Psoas muscle (tissue), 8 donors: ENCODE results near the gene DGKB. TPM values are rescaled to one million over a fixed set of nuclear protein-coding genes. Genes with fewer than 3 reads are reported as not detected.

Source experiments
- ATAC-seq, 4 donors: fragments of 200-7000 bp; cut with Tn5 transposase; one replicate each; pipeline ENCODE4 v1.9.1; 2020; ENCODE audit warnings: moderate library complexity in 3 of 4, mild to moderate bottlenecking in 2 of 4
- DNase-seq, 2 donors: peaks; one replicate each; pipeline ENCODE4 v3.0.0-alpha.2; 2020
- H3K27ac ChIP-seq: fragments of 200-600 bp; one replicate; pipeline ENCODE4 v1.8.0; 2022
- H3K27me3 ChIP-seq, 3 donors: fragments of 200-600 bp in 1 of 3; one replicate each; pipeline versions ENCODE4 v1.6.1 to v1.8.0; 2013 to 2022; ENCODE audit warnings: low read length in 2 of 3, mild to moderate bottlenecking in 2 of 3, moderate library complexity in 1 of 3; ENCODE audit not compliant: insufficient read depth in 3 of 3
- H3K36me3 ChIP-seq, 2 donors: fragments of 200-600 bp in 1 of 2; one replicate each; pipeline versions ENCODE4 v1.6.1 to v1.8.0; 2013 to 2022; ENCODE audit warnings: low read depth in 1 of 2, mild to moderate bottlenecking in 1 of 2, moderate library complexity in 1 of 2; ENCODE audit not compliant: insufficient read depth in 1 of 2
- H3K4me1 ChIP-seq: fragments of 200-600 bp; one replicate; pipeline ENCODE4 v1.8.0; 2022
- H3K4me3 ChIP-seq: fragments of 200-600 bp; one replicate; pipeline ENCODE4 v1.8.0; 2022; ENCODE audit warnings: mild to moderate bottlenecking
- H3K9me3 ChIP-seq: fragments of 200-600 bp; one replicate; pipeline ENCODE4 v1.8.0; 2022
- WGBS, 3 donors: extraction: QIAGEN DNeasy Blood & Tissue Kit; methylation state at CpG; one replicate each; pipeline versions ENCODE4 v1.1.6 to v1.1.7; 2013; 5-methylcytosine and 5-hydroxymethylcytosine counted together
- intact Hi-C, 2 donors: fragments of 100-400 bp; cut with DNase I; formaldehyde crosslinking; loops; one replicate each; pipeline versions ENCODE4 v1.11.0 to v1.14.2; 2022
- polyA plus RNA-seq, 3 donors: library from polyadenylated mRNA; stranded (reverse); fragments of 200-250 nt; gene quantifications; one replicate each; pipeline ENCODE4 v1.2.3, GENCODE V29; 2013
- total RNA-seq, 4 donors: library from RNA; stranded (reverse); fragmentation: NEBNext Ultra II Directional in 2 of 4; extraction: Animal tissue kit (Norgen Biotek cat#: 25700) in 2 of 4; gene quantifications; one replicate each; pipeline versions ENCODE4 v1.2.1 to v1.2.4, GENCODE V29; 2021 to 2023
- TF ChIP-seq, protein P1 (sequence below): fragments of 200-600 bp; IDR thresholded peaks from one replicate; pipeline ENCODE4 v1.8.0; 2022; ENCODE audit warnings: antibody characterized with exemption
- donor health status: healthy with polysubstance abuse.
- donor health status: DM: no; HTN: no; CAD: no; lungs with moderate emphysema.
- donor health status: Bipolar disorder and iron deficiency.
- donor health status: healthy.
- donor health status: DM: yes; HTN: yes; CAD: no.
- donor health status: DM: no; HTN: no; CAD: no.
- donor health status: DM: no; HTN: no; CAD: no.
- donor health status: DM: yes; HTN: yes; CAD: no.

DGKB gene
- total and polyA plus RNA-seq, 7 donors = 0.01 to 0.26 (median 0.04) TPM; not detected in 2

- ATAC-seq = no peak
- TF ChIP-seq, protein P1, sequence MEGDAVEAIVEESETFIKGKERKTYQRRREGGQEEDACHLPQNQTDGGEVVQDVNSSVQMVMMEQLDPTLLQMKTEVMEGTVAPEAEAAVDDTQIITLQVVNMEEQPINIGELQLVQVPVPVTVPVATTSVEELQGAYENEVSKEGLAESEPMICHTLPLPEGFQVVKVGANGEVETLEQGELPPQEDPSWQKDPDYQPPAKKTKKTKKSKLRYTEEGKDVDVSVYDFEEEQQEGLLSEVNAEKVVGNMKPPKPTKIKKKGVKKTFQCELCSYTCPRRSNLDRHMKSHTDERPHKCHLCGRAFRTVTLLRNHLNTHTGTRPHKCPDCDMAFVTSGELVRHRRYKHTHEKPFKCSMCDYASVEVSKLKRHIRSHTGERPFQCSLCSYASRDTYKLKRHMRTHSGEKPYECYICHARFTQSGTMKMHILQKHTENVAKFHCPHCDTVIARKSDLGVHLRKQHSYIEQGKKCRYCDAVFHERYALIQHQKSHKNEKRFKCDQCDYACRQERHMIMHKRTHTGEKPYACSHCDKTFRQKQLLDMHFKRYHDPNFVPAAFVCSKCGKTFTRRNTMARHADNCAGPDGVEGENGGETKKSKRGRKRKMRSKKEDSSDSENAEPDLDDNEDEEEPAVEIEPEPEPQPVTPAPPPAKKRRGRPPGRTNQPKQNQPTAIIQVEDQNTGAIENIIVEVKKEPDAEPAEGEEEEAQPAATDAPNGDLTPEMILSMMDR = no peak
- no peak for DNase-seq
- Histone ChIP-seq H3K27ac (no peak overlapping the region), H3K9me3 (no peaks in the 10 kb centered on the region), H3K4me1 (no peaks in the 10 kb centered on the region), H3K4me3 (no peak overlapping the region), H3K36me3 (no peaks in the 10 kb centered on the region), H3K27me3 (no peaks in the 10 kb centered on the region)
- WGBS, 3 donors = 65 to 74% (median 68%) methylated on average over 3 of the region's 3 CpGs
- intact Hi-C loops = no loop called here
Observed at GRCh38 chr7:14934839-14935238, 32.3 kb upstream of the DGKB start.

DNA sequence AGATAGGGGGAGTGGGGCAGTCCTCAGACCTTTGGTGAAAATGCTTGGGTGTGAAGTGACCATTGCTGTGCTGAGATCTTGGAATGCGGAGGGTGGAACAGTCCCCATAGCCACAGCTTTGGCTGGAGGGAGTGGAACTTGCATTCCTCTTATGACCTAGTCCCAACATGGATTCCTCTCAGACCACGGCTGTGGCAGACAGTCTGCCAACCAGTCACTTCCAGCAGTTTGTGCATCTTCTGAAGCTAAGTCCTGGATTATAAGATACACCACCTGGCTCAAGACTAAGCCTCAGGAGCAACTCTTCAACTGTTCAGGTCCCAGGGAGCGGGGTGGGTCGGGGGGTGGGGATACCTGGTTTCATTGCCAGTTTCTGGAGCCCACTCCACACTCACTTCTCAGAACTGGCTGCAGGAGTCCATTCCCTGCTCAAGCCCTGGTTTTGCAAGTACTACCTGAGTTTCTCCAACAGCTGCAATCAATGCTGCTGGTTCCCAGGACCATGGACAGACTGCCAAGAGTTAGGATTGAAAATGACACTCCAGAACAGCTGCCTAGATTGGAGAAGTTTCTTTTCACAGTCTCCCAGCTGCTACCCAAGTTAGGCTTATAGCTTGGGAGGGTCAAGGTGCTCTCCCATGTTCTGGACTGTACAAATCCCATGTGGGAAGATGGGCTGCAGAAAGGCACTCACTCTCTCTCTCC is 29.1 kb upstream of the DGKB start:
- DNase-seq = no peak
- 76 to 83% (median 78%) methylated on average over 4 of the region's 4 CpGs for WGBS, 3 donors
- ATAC-seq = no peak
- no peaks in the 10 kb centered on the region for H3K9me3 ChIP-seq
- no peak overlapping the region for H3K27ac ChIP-seq
- no peaks in the 10 kb centered on the region for H3K36me3 ChIP-seq
- no peaks in the 10 kb centered on the region for H3K27me3 ChIP-seq
- H3K4me1 ChIP-seq = no peaks in the 10 kb centered on the region
- no peak overlapping the region for H3K4me3 ChIP-seq
- TF ChIP-seq, protein P1 = no peak
- intact Hi-C loops = no loop called here

GRCh38 chr7:14924398-14924797 is 21.8 kb upstream of the DGKB start:
- DNase-seq = no peak
- H3K36me3 ChIP-seq = no peaks in the 10 kb centered on the region
- no peak overlapping the region for H3K4me3 ChIP-seq
- ATAC-seq = no peak
- no peaks in the 10 kb centered on the region for H3K9me3 ChIP-seq
- H3K27ac ChIP-seq = no peak overlapping the region
- TF ChIP-seq, protein P1 = no peak
- 28 to 40% (median 34%) methylated on average over 1 of the region's 1 CpG for WGBS, 3 donors
- no peaks in the 10 kb centered on the region for H3K4me1 ChIP-seq
- intact Hi-C loops = loop anchor here in 1 of 2 donors (10.0 kb wide), 1 partner anchor 210 kb away; no protein-coding TSS in a partner anchor
- no peaks in the 10 kb centered on the region for H3K27me3 ChIP-seq

DNA sequence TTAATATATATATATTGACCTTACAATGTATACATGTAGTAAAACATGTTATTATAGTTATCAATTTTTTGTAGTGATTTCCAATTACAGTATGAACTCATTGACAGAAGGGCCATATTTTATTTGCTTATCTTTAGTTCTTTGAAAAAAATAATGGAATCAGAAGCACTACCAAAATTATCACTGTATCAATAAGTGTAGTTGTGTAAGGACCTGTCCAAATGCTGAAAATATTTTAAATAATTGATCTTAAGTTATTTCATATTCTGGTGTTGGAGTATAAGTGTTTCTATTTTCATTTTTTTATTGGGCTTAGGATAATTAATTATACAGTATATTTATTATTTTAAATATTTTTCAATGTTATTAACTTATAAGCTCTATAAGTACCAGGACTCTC is 8.5 kb upstream of the DGKB start:
- Histone ChIP-seq H3K27ac (no peak overlapping the region), H3K4me3 (no peak overlapping the region), H3K27me3 (no peaks in the 10 kb centered on the region), H3K36me3 (no peaks in the 10 kb centered on the region), H3K4me1 (no peaks in the 10 kb centered on the region), H3K9me3 (no peaks in the 10 kb centered on the region)
- intact Hi-C loops = no loop called here
- DNase-seq = no peak
- no peak for ATAC-seq
- TF ChIP-seq, protein P1 = no peak

DNA sequence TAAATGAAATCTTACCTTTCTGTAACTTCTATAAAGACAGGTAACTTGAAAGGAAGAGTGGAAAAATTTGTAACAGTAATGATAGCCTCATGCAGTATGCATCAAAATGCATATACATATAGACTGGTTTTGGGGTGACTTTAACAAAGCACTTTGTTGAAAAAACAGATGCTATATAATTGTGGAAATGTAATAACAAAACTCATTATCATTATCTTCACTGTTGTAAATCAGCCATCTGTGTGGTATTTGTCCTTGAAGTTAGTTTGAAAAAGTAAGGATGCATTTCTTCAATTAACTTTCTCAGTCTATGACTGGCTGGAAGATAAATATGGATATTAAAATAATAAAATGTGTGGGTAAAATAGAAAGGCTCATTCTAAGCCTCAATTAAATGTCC is 6.1 kb upstream of the DGKB start:
- ATAC-seq = no peak
- no peak for DNase-seq
- no peaks in the 10 kb centered on the region for H3K4me1 ChIP-seq
- no peaks in the 10 kb centered on the region for H3K36me3 ChIP-seq
- H3K9me3 ChIP-seq = no peaks in the 10 kb centered on the region
- H3K27ac ChIP-seq = no peak overlapping the region
- no peaks in the 10 kb centered on the region for H3K27me3 ChIP-seq
- H3K4me3 ChIP-seq = no peak overlapping the region
- TF ChIP-seq, protein P1 = no peak
- intact Hi-C loops = no loop called here
